Loucy (cell line): Measurements from ENCODE around the gene DCTN5.

Experiments
- H2AFZ ChIP-seq: fragments of 200-600 bp; sonication (generic); 2 replicates; pipeline ENCODE4 v1.6.0; 2016; ENCODE audit warnings: antibody characterized with exemption, mild to moderate bottlenecking, low read length, moderate library complexity
- H3F3A ChIP-seq: fragments of 200-600 bp; 2 replicates; pipeline ENCODE4 v1.6.0; 2016; ENCODE audit warnings: antibody characterized with exemption, low read depth, mild to moderate bottlenecking
- H3K27me3 ChIP-seq: fragments of 200-600 bp; sonication (generic); 2 replicates; pipeline ENCODE4 v1.6.1; 2014; ENCODE audit warnings: low read length, mild to moderate bottlenecking; ENCODE audit not compliant: insufficient read depth, poor library complexity, severe bottlenecking
- H3K36me3 ChIP-seq: fragments of 200-600 bp; sonication (generic); 2 replicates; pipeline ENCODE4 v1.6.1; 2016; ENCODE audit warnings: low read length; ENCODE audit not compliant: insufficient read depth
- H3K4me1 ChIP-seq: fragments of 200-600 bp; sonication (generic); 2 replicates; pipeline ENCODE4 v1.5.1; 2014; ENCODE audit warnings: low read length, mild to moderate bottlenecking; ENCODE audit not compliant: insufficient read depth, poor library complexity, severe bottlenecking
- H3K4me2 ChIP-seq: fragments of 200-600 bp; sonication (generic); 2 replicates; pipeline ENCODE4 v1.6.0; 2014; ENCODE audit warnings: antibody characterized with exemption, low read length, low read depth, mild to moderate bottlenecking; ENCODE audit not compliant: poor library complexity, severe bottlenecking
- H3K4me3 ChIP-seq: fragments of 200-600 bp; sonication (generic); 2 replicates; pipeline ENCODE4 v1.5.1; 2014; ENCODE audit warnings: low read length, mild to moderate bottlenecking, mixed read lengths; ENCODE audit not compliant: poor library complexity, severe bottlenecking
- H3K79me2 ChIP-seq: fragments of 200-600 bp; sonication (generic); 2 replicates; pipeline ENCODE4 v1.6.1; 2014; ENCODE audit warnings: low read length; ENCODE audit not compliant: insufficient read depth
- H3K9ac ChIP-seq: fragments of 200-600 bp; sonication (generic); 2 replicates; pipeline ENCODE4 v1.6.0; 2014; ENCODE audit warnings: mild to moderate bottlenecking, low read depth, low read length, moderate library complexity; ENCODE audit not compliant: poor library complexity, severe bottlenecking
- H3K9me2 ChIP-seq: fragments of 200-600 bp; sonication (generic); replicated peaks from 2 replicates; pipeline ENCODE4 v1.6.1; 2016; ENCODE audit warnings: low read depth, low read length, mixed read lengths
- H3K9me3 ChIP-seq: fragments of 200-600 bp; sonication (generic); 2 replicates; pipeline ENCODE4 v1.6.1; 2014; ENCODE audit warnings: mild to moderate bottlenecking, antibody characterized with exemption, low read length, low read depth; ENCODE audit not compliant: insufficient read depth
- H4K20me1 ChIP-seq: fragments of 200-600 bp; sonication (generic); 2 replicates; pipeline ENCODE4 v1.6.0; 2014; ENCODE audit warnings: antibody characterized with exemption, low read length, mild to moderate bottlenecking; ENCODE audit not compliant: insufficient read depth, poor library complexity, severe bottlenecking
- CTCF ChIP-seq: fragments of 200-600 bp; sonication (generic); conservative IDR thresholded peaks from 2 replicates; pipeline ENCODE4 v1.5.1; 2014; ENCODE audit warnings: mild to moderate bottlenecking, antibody characterized with exemption, low read length
- EZH2phosphoT487 ChIP-seq: fragments of 200-600 bp; IDR thresholded peaks from 2 replicates; pipeline ENCODE4 v1.6.1; 2018; ENCODE audit warnings: antibody characterized with exemption, mild to moderate bottlenecking, moderate library complexity, borderline replicate concordance

DCTN5 gene

GRCh38 chr16:23694265-23694643 lies 53.0 kb downstream of the DCTN5 start:
- Histone ChIP-seq H2AFZ (no peak overlapping the region), H3K79me2 (no peaks in the 10 kb centered on the region), H3K9me3 (no peaks in the 10 kb centered on the region), H3F3A (no peaks in the 10 kb centered on the region), H4K20me1 (no peaks in the 10 kb centered on the region), H3K9ac (no peak overlapping the region), H3K4me3 (no peak overlapping the region), H3K4me2 (no peak overlapping the region), H3K27me3 (no peaks in the 10 kb centered on the region), H3K4me1 (no peaks in the 10 kb centered on the region), H3K36me3 (peaks cover 32% of the 10 kb centered on the region; the same call in 1 of the 2 replicates), H3K9me2 (no peaks in the 10 kb centered on the region)
- no peak for TF ChIP-seq EZH2phosphoT487
- TF ChIP-seq CTCF: no peak

- H3K36me3 ChIP-seq: peaks cover 26% of the 10 kb centered on the region; the same call in 1 of the 2 replicates
- H3K9ac ChIP-seq: no peak overlapping the region
- H4K20me1 ChIP-seq: no peaks in the 10 kb centered on the region
- no peak for TF ChIP-seq CTCF
- TF ChIP-seq EZH2phosphoT487: no peak
- H3K9me3 ChIP-seq: no peaks in the 10 kb centered on the region
- no peaks in the 10 kb centered on the region for H3K4me1 ChIP-seq
- no peaks in the 10 kb centered on the region for H3F3A ChIP-seq
- no peaks in the 10 kb centered on the region for H3K79me2 ChIP-seq
- H3K27me3 ChIP-seq: no peaks in the 10 kb centered on the region
- no peaks in the 10 kb centered on the region for H3K9me2 ChIP-seq
- no peak overlapping the region for H3K4me3 ChIP-seq
- H2AFZ ChIP-seq: no peak overlapping the region
- H3K4me2 ChIP-seq: no peak overlapping the region
Observed at GRCh38 chr16:23694644-23695373, 53.5 kb downstream of the DCTN5 start.

- no peaks in the 10 kb centered on the region for H4K20me1 ChIP-seq
- no peaks in the 10 kb centered on the region for H3K4me1 ChIP-seq
- no peaks in the 10 kb centered on the region for H3K27me3 ChIP-seq
- no peak overlapping the region for H3K4me3 ChIP-seq
- TF ChIP-seq CTCF: no peak
- H3K9me3 ChIP-seq: no peaks in the 10 kb centered on the region
- no peaks in the 10 kb centered on the region for H3K9me2 ChIP-seq
- peaks cover 17% of the 10 kb centered on the region; the same call in 1 of the 2 replicates for H3K36me3 ChIP-seq
- no peaks in the 10 kb centered on the region for H3F3A ChIP-seq
- H2AFZ ChIP-seq: no peak overlapping the region
- no peaks in the 10 kb centered on the region for H3K79me2 ChIP-seq
- no peak overlapping the region for H3K9ac ChIP-seq
- H3K4me2 ChIP-seq: no peak overlapping the region
Observed at GRCh38 chr16:23695756-23696155, 54.5 kb downstream of the DCTN5 start.
